Measurements from ENCODE around the gene ABCB6.

Gene ABCB6

GRCh38 chr2:219253753-219254589 lies 35.2 kb upstream of the ABCB6 start, which contains the start of gene TUBA4A:
TUBA4A (minus strand) TSS chr2:219253918; CDS start chr2:219253858, 60 bp downstream.
- H3K4me3 ChIP-seq (ENCODE audit: low read depth, low read length) = peak within 1 kb of the TSS; percentile 76
- TF ChIP-seq, protein P1, sequence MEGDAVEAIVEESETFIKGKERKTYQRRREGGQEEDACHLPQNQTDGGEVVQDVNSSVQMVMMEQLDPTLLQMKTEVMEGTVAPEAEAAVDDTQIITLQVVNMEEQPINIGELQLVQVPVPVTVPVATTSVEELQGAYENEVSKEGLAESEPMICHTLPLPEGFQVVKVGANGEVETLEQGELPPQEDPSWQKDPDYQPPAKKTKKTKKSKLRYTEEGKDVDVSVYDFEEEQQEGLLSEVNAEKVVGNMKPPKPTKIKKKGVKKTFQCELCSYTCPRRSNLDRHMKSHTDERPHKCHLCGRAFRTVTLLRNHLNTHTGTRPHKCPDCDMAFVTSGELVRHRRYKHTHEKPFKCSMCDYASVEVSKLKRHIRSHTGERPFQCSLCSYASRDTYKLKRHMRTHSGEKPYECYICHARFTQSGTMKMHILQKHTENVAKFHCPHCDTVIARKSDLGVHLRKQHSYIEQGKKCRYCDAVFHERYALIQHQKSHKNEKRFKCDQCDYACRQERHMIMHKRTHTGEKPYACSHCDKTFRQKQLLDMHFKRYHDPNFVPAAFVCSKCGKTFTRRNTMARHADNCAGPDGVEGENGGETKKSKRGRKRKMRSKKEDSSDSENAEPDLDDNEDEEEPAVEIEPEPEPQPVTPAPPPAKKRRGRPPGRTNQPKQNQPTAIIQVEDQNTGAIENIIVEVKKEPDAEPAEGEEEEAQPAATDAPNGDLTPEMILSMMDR (IDR thresholded peaks at IDR 0.05; ENCODE audit: insufficient read depth, low read depth, low read length, missing control alignments) = no peak
- peak; percentile 92 for DNase-seq (ENCODE audit: low read depth)

DNA sequence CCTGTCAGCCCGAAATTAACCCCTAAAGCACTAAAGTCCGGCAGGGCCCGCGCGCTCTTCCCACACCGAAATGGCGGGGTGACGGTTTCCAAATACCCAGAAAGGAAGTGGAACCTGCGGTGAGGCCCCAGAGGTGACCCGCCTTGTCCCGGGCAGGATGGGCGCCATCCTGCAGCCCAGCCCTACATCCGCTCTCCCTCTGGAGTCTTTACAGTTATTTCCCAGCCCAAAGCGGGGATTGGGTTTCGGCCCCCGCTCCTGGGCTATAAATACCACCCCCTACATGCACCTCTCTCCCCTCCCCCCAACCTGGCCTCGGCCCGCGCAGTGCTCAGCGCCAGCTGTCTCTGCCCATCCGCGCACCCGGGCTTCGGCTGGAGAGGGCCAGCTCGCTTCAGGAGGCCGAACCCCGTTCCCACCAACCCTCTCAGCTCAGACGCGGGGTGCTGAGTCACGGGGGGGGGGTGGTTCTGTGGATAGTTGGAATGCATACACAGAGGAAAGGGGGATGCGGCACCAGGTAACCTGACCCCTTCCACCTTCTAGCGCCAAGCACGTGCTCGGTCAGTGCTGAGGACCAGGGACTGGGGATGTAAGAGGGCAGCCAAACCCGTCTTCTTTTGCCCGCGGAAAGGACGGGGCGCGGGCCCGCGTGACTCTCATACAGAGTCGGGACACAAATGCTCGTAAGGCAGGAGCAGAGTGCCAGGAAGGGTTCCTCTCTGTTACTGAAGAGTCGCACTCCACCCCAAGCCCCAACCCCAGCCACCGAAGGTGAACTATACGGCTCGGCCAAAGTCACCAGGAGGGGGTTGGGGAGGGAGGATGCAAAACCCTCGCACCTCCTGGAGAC lies 34.4 kb upstream of the ABCB6 start, which contains the start of gene TUBA4B:
Gene TUBA4B (plus strand): TSS at position 344 of the 853 bp plus-strand sequence. CDS start 165 bp downstream, at position 509.
- TF ChIP-seq, protein P1 (IDR thresholded peaks at IDR 0.05; ENCODE audit: insufficient read depth, low read depth, low read length, missing control alignments) = no peak
- peak within 1 kb of the TSS; percentile 76 for H3K4me3 ChIP-seq (ENCODE audit: low read depth, low read length)
- peak; percentile 74 for DNase-seq (ENCODE audit: low read depth)

GRCh38 chr2:219252570-219252899 lies 33.8 kb upstream of the ABCB6 start:
- H3K4me3 ChIP-seq (ENCODE audit: low read depth, low read length) = peak overlapping the region; percentile 76
- no peak for DNase-seq (ENCODE audit: low read depth)
- TF ChIP-seq, protein P1 (IDR thresholded peaks at IDR 0.05; ENCODE audit: insufficient read depth, low read depth, low read length, missing control alignments) = no peak

DNA sequence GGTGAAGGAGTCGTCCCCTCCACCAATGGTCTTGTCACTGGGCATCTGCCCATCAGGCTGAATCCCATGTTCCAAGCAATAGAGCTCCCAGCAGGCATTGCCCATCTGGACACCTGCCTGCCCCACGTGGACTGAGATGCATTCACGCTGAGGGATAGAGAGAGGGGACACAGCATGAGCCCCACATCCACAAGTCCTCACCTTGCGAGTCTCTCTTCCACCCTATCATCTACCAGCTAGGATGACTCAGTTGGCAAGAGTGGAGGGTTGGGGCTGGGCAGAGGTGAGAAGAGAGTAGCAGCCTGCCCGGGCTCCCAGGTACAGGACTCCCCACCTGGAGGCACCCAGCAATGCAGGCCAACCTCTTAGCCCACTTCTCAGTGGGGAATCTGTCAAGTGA lies 33.3 kb upstream of the ABCB6 start:
- peak; percentile 18 for DNase-seq (ENCODE audit: low read depth)
- peak overlapping the region; percentile 76 for H3K4me3 ChIP-seq (ENCODE audit: low read depth, low read length)
- TF ChIP-seq, protein P1 (IDR thresholded peaks at IDR 0.05; ENCODE audit: insufficient read depth, low read depth, low read length, missing control alignments) = no peak

DNA sequence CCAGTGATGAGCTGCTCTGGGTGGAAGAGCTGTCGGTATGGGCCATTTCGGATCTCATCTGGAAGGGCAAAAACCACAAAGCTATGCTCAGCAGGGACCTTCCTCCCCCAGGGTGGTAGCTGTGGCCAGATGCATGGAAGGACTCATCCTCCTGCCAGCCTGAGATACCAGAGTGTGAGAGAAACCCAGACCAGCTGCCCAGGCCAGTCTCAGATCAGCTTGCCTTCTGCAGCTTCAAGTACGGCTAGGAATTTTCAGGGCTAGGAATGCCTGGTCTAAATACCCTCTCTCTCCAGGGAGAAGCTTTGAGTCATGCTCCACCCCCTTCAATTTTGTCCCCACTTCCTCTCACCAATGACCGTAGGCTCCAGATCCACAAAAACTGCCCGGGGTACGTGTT lies 32.9 kb upstream of the ABCB6 start:
- no peak for DNase-seq (ENCODE audit: low read depth)
- TF ChIP-seq, protein P1 (IDR thresholded peaks at IDR 0.05; ENCODE audit: insufficient read depth, low read depth, low read length, missing control alignments) = no peak
- H3K4me3 ChIP-seq (ENCODE audit: low read depth, low read length) = no peak overlapping the region

DNA sequence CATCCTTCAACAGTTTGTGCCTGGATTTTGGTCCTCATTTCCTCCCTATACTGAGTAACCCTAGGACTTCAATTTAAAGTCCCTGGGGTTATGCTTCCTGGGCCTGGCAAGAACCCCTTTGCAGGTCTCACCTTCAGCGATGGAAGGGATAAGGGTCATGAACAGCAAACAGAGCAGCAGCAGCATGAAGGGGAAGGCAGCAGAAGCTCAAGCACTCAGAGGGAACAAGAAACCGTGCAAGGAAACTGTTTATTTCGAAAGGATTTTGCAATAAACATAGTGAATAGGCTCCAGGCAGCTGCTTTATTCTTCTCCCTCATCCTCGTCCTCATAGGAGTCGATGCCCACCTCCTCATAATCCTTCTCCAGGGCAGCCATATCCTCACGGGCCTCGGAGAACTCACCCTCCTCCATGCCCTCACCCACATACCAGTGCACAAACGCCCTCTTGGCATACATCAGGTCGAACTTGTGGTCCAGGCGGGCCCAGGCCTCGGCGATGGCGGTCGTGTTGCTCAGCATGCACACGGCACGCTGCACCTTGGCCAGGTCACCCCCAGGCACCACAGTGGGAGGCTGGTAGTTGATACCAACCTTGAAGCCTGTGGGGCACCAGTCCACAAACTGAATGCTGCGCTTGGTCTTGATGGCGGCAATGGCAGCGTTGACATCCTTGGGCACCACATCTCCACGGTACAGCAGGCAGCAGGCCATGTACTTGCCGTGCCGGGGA lies 31.5 kb upstream of the ABCB6 start:
- DNase-seq (ENCODE audit: low read depth) = no peak
- TF ChIP-seq, protein P1 (IDR thresholded peaks at IDR 0.05; ENCODE audit: insufficient read depth, low read depth, low read length, missing control alignments) = no peak
- H3K4me3 ChIP-seq (ENCODE audit: low read depth, low read length) = peak overlapping the region; percentile 10; the same call in 1 of the 2 replicates
